ENCODE data around the gene FMO5. TPM values are rescaled to one million over a fixed set of nuclear protein-coding genes. Genes with fewer than 3 reads are reported as not detected.

The FMO5 gene
- total and polyA plus RNA-seq, 10 of the 15 experiments (the other 5 are each of a cell fraction or from before 2014, with no cell fraction given), result 0.05 to 0.58 (median 0.19) TPM

DNA sequence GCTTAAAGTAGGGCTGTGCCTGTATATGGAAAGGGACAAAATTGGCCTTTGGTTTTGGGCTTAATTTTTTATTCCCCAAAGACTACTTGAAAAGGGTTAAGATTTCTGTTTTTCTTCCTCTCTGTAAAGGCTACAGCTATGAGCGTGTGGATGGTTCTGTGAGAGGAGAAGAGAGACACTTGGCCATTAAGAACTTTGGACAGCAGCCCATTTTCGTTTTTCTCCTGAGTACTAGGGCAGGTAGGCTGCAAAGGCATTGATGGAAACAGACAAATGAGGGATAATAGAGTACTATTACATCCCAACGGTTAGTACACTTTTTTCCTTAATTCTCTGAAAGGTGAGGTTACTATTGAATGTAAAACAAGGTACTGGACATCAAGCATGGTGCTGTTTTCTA is 46.9 kb upstream of the FMO5 start:
- POLR2A ChIA-PET, result no interaction called here
- TF ChIP-seq CREB1 (IDR thresholded peaks at IDR 0.05; ENCODE audit: low read depth), result no peak
- no peak for TF ChIP-seq BACH1 (IDR thresholded peaks at IDR 0.05; ENCODE audit: borderline replicate concordance)
- TF ChIP-seq IRF4 (IDR thresholded peaks at IDR 0.05; ENCODE audit: low read depth, low read length), result no peak
- no peak for TF ChIP-seq SMARCA5 (IDR thresholded peaks at IDR 0.05)
- TF ChIP-seq, protein P1, sequence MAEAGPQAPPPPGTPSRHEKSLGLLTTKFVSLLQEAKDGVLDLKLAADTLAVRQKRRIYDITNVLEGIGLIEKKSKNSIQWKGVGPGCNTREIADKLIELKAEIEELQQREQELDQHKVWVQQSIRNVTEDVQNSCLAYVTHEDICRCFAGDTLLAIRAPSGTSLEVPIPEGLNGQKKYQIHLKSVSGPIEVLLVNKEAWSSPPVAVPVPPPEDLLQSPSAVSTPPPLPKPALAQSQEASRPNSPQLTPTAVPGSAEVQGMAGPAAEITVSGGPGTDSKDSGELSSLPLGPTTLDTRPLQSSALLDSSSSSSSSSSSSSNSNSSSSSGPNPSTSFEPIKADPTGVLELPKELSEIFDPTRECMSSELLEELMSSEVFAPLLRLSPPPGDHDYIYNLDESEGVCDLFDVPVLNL (IDR thresholded peaks at IDR 0.05; ENCODE audit: low read depth, low read length), result no peak
- TF ChIP-seq, protein P2, sequence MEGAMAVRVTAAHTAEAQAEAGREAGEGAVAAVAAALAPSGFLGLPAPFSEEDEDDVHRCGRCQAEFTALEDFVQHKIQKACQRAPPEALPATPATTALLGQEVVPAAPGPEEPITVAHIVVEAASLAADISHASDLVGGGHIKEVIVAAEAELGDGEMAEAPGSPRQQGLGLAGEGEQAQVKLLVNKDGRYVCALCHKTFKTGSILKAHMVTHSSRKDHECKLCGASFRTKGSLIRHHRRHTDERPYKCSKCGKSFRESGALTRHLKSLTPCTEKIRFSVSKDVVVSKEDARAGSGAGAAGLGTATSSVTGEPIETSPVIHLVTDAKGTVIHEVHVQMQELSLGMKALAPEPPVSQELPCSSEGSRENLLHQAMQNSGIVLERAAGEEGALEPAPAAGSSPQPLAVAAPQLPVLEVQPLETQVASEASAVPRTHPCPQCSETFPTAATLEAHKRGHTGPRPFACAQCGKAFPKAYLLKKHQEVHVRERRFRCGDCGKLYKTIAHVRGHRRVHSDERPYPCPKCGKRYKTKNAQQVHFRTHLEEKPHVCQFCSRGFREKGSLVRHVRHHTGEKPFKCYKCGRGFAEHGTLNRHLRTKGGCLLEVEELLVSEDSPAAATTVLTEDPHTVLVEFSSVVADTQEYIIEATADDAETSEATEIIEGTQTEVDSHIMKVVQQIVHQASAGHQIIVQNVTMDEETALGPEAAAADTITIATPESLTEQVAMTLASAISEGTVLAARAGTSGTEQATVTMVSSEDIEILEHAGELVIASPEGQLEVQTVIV (IDR thresholded peaks at IDR 0.05; ENCODE audit: borderline replicate concordance, partially characterized antibody), result no peak
- TF ChIP-seq KDM1A (IDR thresholded peaks at IDR 0.05; ENCODE audit: borderline replicate concordance), result no peak
- no peak for TF ChIP-seq ZNF384 (IDR thresholded peaks at IDR 0.05; ENCODE audit: borderline replicate concordance, low read depth, low read length)
- no peak for TF ChIP-seq TBL1XR1 (IDR thresholded peaks at IDR 0.05; ENCODE audit: low read depth, low read length)
- TF ChIP-seq TCF7 (IDR thresholded peaks at IDR 0.05; ENCODE audit: borderline replicate concordance), result no peak
- no peak for TF ChIP-seq RCOR1 (conservative IDR thresholded peaks at IDR 0.05; ENCODE audit: low read depth, low read length)
- no peak for TF ChIP-seq RUNX3 (IDR thresholded peaks at IDR 0.05; ENCODE audit: low read length)
- TF ChIP-seq, protein P3, sequence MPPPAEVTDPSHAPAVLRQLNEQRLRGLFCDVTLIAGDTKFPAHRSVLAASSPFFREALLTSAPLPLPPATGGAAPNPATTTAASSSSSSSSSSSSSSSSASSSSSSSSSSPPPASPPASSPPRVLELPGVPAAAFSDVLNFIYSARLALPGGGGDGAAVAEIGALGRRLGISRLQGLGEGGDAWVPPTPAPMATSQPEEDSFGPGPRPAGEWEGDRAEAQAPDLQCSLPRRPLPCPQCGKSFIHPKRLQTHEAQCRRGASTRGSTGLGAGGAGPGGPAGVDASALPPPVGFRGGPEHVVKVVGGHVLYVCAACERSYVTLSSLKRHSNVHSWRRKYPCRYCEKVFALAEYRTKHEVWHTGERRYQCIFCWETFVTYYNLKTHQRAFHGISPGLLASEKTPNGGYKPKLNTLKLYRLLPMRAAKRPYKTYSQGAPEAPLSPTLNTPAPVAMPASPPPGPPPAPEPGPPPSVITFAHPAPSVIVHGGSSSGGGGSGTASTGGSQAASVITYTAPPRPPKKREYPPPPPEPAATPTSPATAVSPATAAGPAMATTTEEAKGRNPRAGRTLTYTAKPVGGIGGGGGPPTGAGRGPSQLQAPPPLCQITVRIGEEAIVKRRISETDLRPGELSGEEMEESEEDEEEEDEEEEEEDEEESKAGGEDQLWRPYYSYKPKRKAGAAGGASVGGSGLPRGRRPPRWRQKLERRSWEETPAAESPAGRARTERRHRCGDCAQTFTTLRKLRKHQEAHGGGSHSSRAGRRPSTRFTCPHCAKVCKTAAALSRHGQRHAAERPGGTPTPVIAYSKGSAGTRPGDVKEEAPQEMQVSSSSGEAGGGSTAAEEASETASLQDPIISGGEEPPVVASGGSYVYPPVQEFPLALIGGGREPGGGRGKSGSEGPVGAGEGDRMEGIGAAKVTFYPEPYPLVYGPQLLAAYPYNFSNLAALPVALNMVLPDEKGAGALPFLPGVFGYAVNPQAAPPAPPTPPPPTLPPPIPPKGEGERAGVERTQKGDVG (CRISPR knock-in tag; IDR thresholded peaks at IDR 0.05), result no peak
- TF ChIP-seq JUNB (IDR thresholded peaks at IDR 0.05), result no peak
- TF ChIP-seq, protein P4, sequence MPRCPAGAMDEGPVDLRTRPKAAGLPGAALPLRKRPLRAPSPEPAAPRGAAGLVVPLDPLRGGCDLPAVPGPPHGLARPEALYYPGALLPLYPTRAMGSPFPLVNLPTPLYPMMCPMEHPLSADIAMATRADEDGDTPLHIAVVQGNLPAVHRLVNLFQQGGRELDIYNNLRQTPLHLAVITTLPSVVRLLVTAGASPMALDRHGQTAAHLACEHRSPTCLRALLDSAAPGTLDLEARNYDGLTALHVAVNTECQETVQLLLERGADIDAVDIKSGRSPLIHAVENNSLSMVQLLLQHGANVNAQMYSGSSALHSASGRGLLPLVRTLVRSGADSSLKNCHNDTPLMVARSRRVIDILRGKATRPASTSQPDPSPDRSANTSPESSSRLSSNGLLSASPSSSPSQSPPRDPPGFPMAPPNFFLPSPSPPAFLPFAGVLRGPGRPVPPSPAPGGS (IDR thresholded peaks at IDR 0.05; ENCODE audit: borderline replicate concordance, insufficient read depth, low read depth, low read length, poor library complexity, severe bottlenecking), result no peak
- no peak for TF ChIP-seq SREBF1 (IDR thresholded peaks at IDR 0.05; ENCODE audit: low read length)
- no peak for TF ChIP-seq SIN3A (IDR thresholded peaks at IDR 0.05; ENCODE audit: low read depth, low read length)
- Histone ChIP-seq H3K4me2 (ENCODE audit: control insufficient read depth, insufficient read depth) (no peak overlapping the region), H3K9ac (ENCODE audit: control insufficient read depth, insufficient read depth, low read length) (no peak overlapping the region), H3K36me3 (ENCODE audit: control insufficient read depth in 2 of 2, insufficient read depth in 2 of 2, low read length in 1 of 2) (peaks cover 4 to 42% of the 10 kb centered on the region in 2 experiments), H3K4me1 (ENCODE audit: control insufficient read depth, insufficient read depth, low read length) (no peaks in the 10 kb centered on the region), H3K4me3 (no peak overlapping the region), H2AFZ (ENCODE audit: control insufficient read depth, low read depth, low read length) (no peak overlapping the region), H3K79me2 (ENCODE audit: control insufficient read depth, insufficient read depth, low read length) (no peaks in the 10 kb centered on the region), H3K27me3 (replicated peaks in 1 of 2; ENCODE audit: control insufficient read depth in 2 of 2, insufficient read depth in 2 of 2, low read length in 1 of 2) (no peaks in the 10 kb centered on the region), H3K9me3 (replicated peaks; ENCODE audit: control insufficient read depth, insufficient read depth, low read length) (no peaks in the 10 kb centered on the region), H4K20me1 (ENCODE audit: control insufficient read depth, insufficient read depth) (no peaks in the 10 kb centered on the region), H3K27ac (ENCODE audit: control insufficient read depth, insufficient read depth) (no peak overlapping the region)
- DNase-seq (ENCODE audit: low read depth, low spot score) (no peak), ATAC-seq (no peak), FAIRE-seq (no peak)
- WGBS (ENCODE audit: insufficient coverage, insufficient replicate concordance, low lambda C conversion rate, missing lambda C conversion rate), result 72% methylated on average over 3 of the region's 3 CpGs
- CTCF ChIA-PET, result interaction anchor here (0.7 to 8.7 kb wide), 4 partner anchors 15 to 117 kb away, joined by 3 to 107 read pairs (median 19); no protein-coding TSS in a partner anchor
- SMC1A ChIA-PET (ENCODE audit: uncharacterized antibody, unreplicated experiment), result interaction anchor here (1.0 to 2.8 kb wide), 2 partner anchors 117 to 118 kb away, joined by 4 to 48 read pairs; no protein-coding TSS in a partner anchor
- BruUV-seq (replicated peaks), result no TSS peak
- RAD21 ChIA-PET (ENCODE audit: unreplicated experiment), result interaction anchor here (0.9 to 5.2 kb wide), 2 partner anchors 117 to 620 kb away, joined by 3 to 52 read pairs; no protein-coding TSS in a partner anchor
- intact Hi-C loops (cut with micrococcal nuclease; ENCODE audit: unreplicated experiment), result loop anchor here (2.0 to 5.0 kb wide), 2 partner anchors 355 to 621 kb away; no protein-coding TSS in a partner anchor
- in situ Hi-C loops (cut with MboI), result loop anchor here (10.0 kb wide), 1 partner anchor 363 kb away; no protein-coding TSS in a partner anchor

All from GM12878 (cell line).